ENCODE measurements around the gene GLB1L.

DNA sequence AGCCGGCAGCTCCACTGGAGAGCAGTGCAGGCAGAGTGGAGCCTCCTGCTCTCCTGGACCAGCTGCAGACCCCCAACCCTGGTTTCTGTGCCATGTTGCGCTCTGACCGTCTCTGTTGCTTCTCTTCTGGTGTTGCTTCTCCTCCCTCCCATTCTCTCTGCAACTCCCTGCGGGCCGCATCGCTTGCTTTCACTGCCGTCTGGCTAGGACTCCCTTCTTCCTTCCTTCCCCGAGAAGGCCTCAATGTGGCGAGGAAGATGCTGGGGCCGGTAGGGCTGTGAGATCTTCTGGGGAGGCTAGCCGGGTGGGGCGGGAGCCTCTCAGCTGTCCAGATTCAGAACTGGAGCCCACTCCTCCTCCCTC is 40.1 kb upstream of the GLB1L start:
- TF ChIP-seq, protein P1, sequence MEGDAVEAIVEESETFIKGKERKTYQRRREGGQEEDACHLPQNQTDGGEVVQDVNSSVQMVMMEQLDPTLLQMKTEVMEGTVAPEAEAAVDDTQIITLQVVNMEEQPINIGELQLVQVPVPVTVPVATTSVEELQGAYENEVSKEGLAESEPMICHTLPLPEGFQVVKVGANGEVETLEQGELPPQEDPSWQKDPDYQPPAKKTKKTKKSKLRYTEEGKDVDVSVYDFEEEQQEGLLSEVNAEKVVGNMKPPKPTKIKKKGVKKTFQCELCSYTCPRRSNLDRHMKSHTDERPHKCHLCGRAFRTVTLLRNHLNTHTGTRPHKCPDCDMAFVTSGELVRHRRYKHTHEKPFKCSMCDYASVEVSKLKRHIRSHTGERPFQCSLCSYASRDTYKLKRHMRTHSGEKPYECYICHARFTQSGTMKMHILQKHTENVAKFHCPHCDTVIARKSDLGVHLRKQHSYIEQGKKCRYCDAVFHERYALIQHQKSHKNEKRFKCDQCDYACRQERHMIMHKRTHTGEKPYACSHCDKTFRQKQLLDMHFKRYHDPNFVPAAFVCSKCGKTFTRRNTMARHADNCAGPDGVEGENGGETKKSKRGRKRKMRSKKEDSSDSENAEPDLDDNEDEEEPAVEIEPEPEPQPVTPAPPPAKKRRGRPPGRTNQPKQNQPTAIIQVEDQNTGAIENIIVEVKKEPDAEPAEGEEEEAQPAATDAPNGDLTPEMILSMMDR (IDR thresholded peaks at IDR 0.05; ENCODE audit: insufficient read depth, low read length, poor library complexity, severe bottlenecking), result no peak
- TF ChIP-seq EZH2phosphoT487 (conservative IDR thresholded peaks at IDR 0.05; ENCODE audit: low read length), result no peak
